WTC11 (cell line): ENCODE data around the gene SPRY1. TPM values are rescaled to one million over a fixed set of nuclear protein-coding genes. Genes with fewer than 3 reads are reported as not detected.

Experiments used
- ATAC-seq: fragments of 200-7000 bp; cut with Tn5 transposase; 2 replicates; pipeline ENCODE4 v1.10.0; 2021; ENCODE audit warnings: mild to moderate bottlenecking, moderate library complexity
- CTCF ChIA-PET: fragments of 300-600 bp; sonication (Branson Sonifier 250); formaldehyde crosslinking; loops from one replicate; lab custom pipeline; 2021; ENCODE audit warnings: antibody characterized with exemption; lab: Charles Lee
- POLR2A ChIA-PET: fragments of 350-600 bp; sonication (Branson Sonifier 250); formaldehyde crosslinking; loops from one replicate; lab custom pipeline; 2021; ENCODE audit warnings: antibody characterized with exemption; lab: Charles Lee
- DNase-seq: peaks from one replicate; pipeline ENCODE4 v3.0.0; 2021; ENCODE audit warnings: low spot score
- H3K27ac Mint-ChIP-seq: 2 replicates; pipeline ENCODE4 v1.8.0; 2021; ENCODE audit warnings: mixed read lengths
- H3K27me3 Mint-ChIP-seq: 2 replicates; pipeline ENCODE4 v1.8.0; 2021; ENCODE audit warnings: low read depth, mild to moderate bottlenecking, moderate library complexity, mixed read lengths
- H3K36me3 Mint-ChIP-seq: 2 replicates; pipeline ENCODE4 v1.8.0; 2021; ENCODE audit warnings: mixed read lengths
- H3K4me1 Mint-ChIP-seq: 2 replicates; pipeline ENCODE4 v1.8.0; 2022; ENCODE audit warnings: mixed read lengths
- H3K4me3 Mint-ChIP-seq: 2 replicates; pipeline ENCODE4 v1.8.0; 2021; ENCODE audit warnings: mild to moderate bottlenecking, moderate library complexity, mixed read lengths
- H3K9me3 Mint-ChIP-seq: 2 replicates; pipeline ENCODE4 v1.8.0; 2021; ENCODE audit warnings: mixed read lengths
- AFF4 ChIP-seq: sonication (generic); formaldehyde crosslinking; IDR thresholded peaks from 2 replicates; pipeline ENCODE4 v1.8.1; 2023; ENCODE audit warnings: mild to moderate bottlenecking, missing genetic modification reagents, borderline replicate concordance
- CREM ChIP-seq: sonication (generic); formaldehyde crosslinking; IDR thresholded peaks from 2 replicates; pipeline ENCODE4 v1.8.1; 2022; ENCODE audit warnings: mild to moderate bottlenecking, missing genetic modification reagents, moderate library complexity
- ESRRA ChIP-seq: sonication (generic); formaldehyde crosslinking; IDR thresholded peaks from 2 replicates; pipeline ENCODE4 v1.8.1; 2022; ENCODE audit warnings: mild to moderate bottlenecking, missing genetic modification reagents, borderline replicate concordance
- FOXK1 ChIP-seq: sonication (generic); formaldehyde crosslinking; IDR thresholded peaks from 2 replicates; pipeline ENCODE4 v1.8.0; 2022; ENCODE audit warnings: mild to moderate bottlenecking, moderate library complexity, missing genetic modification reagents
- GRHL2 ChIP-seq: fragments of 250-450 bp; sonication (Bioruptor Pico); IDR thresholded peaks from 2 replicates; pipeline ENCODE4 v1.8.0; 2022; ENCODE audit warnings: mild to moderate bottlenecking, moderate library complexity; ENCODE audit not compliant: insufficient replicate concordance, severe bottlenecking
- IRF2 ChIP-seq: sonication (generic); formaldehyde crosslinking; IDR thresholded peaks from 2 replicates; pipeline ENCODE4 v1.8.0; 2022; ENCODE audit warnings: low read depth, missing genetic modification reagents, borderline replicate concordance
- KAT7 ChIP-seq: sonication (generic); formaldehyde crosslinking; IDR thresholded peaks from 2 replicates; pipeline ENCODE4 v1.8.1; 2023; ENCODE audit warnings: missing genetic modification reagents, mild to moderate bottlenecking, borderline replicate concordance
- MLX ChIP-seq: sonication (generic); formaldehyde crosslinking; IDR thresholded peaks from 2 replicates; pipeline ENCODE4 v1.8.1; 2023; ENCODE audit warnings: mild to moderate bottlenecking, missing genetic modification reagents, moderate library complexity
- NR2C2 ChIP-seq: sonication (generic); formaldehyde crosslinking; IDR thresholded peaks from 2 replicates; pipeline ENCODE4 v1.8.0; 2022; ENCODE audit warnings: mild to moderate bottlenecking, missing genetic modification reagents
- OVOL2 ChIP-seq: fragments of 250-450 bp; sonication (Bioruptor Pico); IDR thresholded peaks from 2 replicates; pipeline ENCODE4 v1.9.0; 2021; ENCODE audit warnings: mild to moderate bottlenecking, borderline replicate concordance
- RELA ChIP-seq: sonication (generic); formaldehyde crosslinking; IDR thresholded peaks from 2 replicates; pipeline ENCODE4 v1.8.1; 2022; ENCODE audit warnings: missing genetic modification reagents, mild to moderate bottlenecking, borderline replicate concordance
- RORB ChIP-seq: fragments of 250-450 bp; sonication (Bioruptor Pico); IDR thresholded peaks from 2 replicates; pipeline ENCODE4 v1.9.0; 2021; ENCODE audit warnings: mild to moderate bottlenecking
- SOX15 ChIP-seq: fragments of 250-450 bp; sonication (Bioruptor Pico); IDR thresholded peaks from 2 replicates; pipeline ENCODE4 v1.9.0; 2021; ENCODE audit warnings: mild to moderate bottlenecking
- TEAD4 ChIP-seq: sonication (generic); formaldehyde crosslinking; IDR thresholded peaks from 2 replicates; pipeline ENCODE4 v1.8.0; 2022; ENCODE audit warnings: mild to moderate bottlenecking, missing genetic modification reagents
- ZNF263 ChIP-seq: sonication (generic); formaldehyde crosslinking; IDR thresholded peaks from 2 replicates; pipeline ENCODE4 v1.8.1; 2022; ENCODE audit warnings: low read depth, mild to moderate bottlenecking, moderate library complexity, missing genetic modification reagents
- total RNA-seq: library from RNA; stranded (reverse); gene quantifications from 3 replicates; pipeline ENCODE4 v1.2.3, GENCODE V29; 2021
- TF ChIP-seq, protein P1 (sequence below): sonication (generic); formaldehyde crosslinking; IDR thresholded peaks from 2 replicates; pipeline ENCODE4 v1.8.1; 2023; ENCODE audit warnings: mild to moderate bottlenecking, moderate library complexity, missing genetic modification reagents
- TF ChIP-seq, protein P2 (sequence below): fragments of 200-600 bp; IDR thresholded peaks from 2 replicates; pipeline ENCODE4 v1.8.0; 2022; ENCODE audit warnings: antibody characterized with exemption
- TF ChIP-seq, protein P3 (sequence below): fragments of 250-450 bp; sonication (Bioruptor Pico); IDR thresholded peaks from 2 replicates; pipeline ENCODE4 v2.1.2; 2022; ENCODE audit warnings: mild to moderate bottlenecking, moderate library complexity
- TF ChIP-seq, protein P4 (sequence below): sonication (generic); formaldehyde crosslinking; IDR thresholded peaks from 2 replicates; pipeline ENCODE4 v1.8.1; 2022; ENCODE audit warnings: mild to moderate bottlenecking, moderate library complexity, missing genetic modification reagents
- TF ChIP-seq, protein P5 (sequence below): sonication (generic); formaldehyde crosslinking; IDR thresholded peaks from 2 replicates; pipeline ENCODE4 v1.8.0; 2022; ENCODE audit warnings: mild to moderate bottlenecking, missing genetic modification reagents

SPRY1 gene
- total RNA-seq, 1 experiment from 2014 or later = 107 TPM

- Mint-ChIP-seq H3K36me3 (peaks cover 53% of the 10 kb centered on the region), H3K4me1 (no peaks in the 10 kb centered on the region), H3K4me3 (no peak overlapping the region), H3K27me3 (peaks cover 3% of the 10 kb centered on the region), H3K27ac (no peak overlapping the region), H3K9me3 (peaks cover 67% of the 10 kb centered on the region)
- TF ChIP-seq FOXK1 (no peak), KAT7 (CRISPR knock-in tag) (no peak), ESRRA (no peak), MLX (CRISPR knock-in tag) (no peak), TEAD4 (CRISPR knock-in tag) (no peak), RORB (no peak), NR2C2 (CRISPR knock-in tag) (no peak)
- TF ChIP-seq, protein P1, sequence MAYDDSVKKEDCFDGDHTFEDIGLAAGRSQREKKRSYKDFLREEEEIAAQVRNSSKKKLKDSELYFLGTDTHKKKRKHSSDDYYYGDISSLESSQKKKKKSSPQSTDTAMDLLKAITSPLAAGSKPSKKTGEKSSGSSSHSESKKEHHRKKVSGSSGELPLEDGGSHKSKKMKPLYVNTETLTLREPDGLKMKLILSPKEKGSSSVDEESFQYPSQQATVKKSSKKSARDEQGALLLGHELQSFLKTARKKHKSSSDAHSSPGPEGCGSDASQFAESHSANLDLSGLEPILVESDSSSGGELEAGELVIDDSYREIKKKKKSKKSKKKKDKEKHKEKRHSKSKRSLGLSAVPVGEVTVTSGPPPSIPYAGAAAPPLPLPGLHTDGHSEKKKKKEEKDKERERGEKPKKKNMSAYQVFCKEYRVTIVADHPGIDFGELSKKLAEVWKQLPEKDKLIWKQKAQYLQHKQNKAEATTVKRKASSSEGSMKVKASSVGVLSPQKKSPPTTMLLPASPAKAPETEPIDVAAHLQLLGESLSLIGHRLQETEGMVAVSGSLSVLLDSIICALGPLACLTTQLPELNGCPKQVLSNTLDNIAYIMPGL (CRISPR knock-in tag) = no peak
- CTCF ChIA-PET = no interaction called here
- no peak for DNase-seq
- ATAC-seq = no peak
- POLR2A ChIA-PET = no interaction called here
Observed at GRCh38 chr4:123433976-123434375, 37.4 kb downstream of the SPRY1 start.

DNA sequence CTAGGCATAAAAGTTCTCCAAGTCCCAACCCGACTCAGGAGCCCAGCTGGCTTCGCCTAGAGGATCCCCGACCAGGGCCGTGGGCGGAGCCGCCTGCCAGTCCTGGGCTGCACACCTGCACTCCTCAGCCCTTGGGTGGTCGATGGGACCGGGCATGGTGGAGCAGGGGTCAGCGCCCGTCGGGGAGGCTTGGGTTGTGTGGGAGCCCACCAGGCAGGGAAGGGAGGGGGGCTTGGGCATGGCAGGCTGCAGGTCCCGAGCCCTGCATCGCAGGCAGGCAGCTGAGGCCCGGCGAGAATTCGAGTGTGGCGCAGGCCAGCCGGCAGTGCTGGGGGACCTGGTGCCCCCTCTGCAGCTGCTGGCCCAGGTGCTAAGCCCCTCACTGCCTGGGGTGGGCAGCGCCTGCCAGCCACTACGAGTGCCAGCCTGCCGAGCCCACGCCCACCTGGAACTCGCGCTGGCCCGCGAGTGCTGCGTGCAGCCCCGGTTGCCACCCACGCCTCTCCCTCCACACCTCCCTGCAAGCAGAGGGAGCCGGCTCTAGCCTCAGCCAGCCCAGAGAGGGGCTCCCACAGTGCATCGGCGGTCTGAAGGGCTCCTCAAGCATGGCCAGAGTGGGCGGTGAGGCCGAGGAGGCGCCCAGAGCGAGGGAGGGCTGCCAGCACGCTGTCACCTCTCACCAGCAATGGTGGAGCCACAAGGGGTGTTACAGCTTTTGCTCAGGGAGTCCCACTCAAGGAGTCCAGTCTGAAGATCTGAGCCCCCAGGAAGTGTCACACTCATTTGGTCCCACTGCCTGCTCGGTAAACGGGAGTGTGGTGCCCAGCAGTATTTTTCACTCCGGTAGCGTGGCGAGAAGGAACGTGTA is 38.9 kb downstream of the SPRY1 start:
- H3K36me3 Mint-ChIP-seq = peaks cover 48% of the 10 kb centered on the region
- TF ChIP-seq, protein P2, sequence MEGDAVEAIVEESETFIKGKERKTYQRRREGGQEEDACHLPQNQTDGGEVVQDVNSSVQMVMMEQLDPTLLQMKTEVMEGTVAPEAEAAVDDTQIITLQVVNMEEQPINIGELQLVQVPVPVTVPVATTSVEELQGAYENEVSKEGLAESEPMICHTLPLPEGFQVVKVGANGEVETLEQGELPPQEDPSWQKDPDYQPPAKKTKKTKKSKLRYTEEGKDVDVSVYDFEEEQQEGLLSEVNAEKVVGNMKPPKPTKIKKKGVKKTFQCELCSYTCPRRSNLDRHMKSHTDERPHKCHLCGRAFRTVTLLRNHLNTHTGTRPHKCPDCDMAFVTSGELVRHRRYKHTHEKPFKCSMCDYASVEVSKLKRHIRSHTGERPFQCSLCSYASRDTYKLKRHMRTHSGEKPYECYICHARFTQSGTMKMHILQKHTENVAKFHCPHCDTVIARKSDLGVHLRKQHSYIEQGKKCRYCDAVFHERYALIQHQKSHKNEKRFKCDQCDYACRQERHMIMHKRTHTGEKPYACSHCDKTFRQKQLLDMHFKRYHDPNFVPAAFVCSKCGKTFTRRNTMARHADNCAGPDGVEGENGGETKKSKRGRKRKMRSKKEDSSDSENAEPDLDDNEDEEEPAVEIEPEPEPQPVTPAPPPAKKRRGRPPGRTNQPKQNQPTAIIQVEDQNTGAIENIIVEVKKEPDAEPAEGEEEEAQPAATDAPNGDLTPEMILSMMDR = no peak
- no peak for TF ChIP-seq RELA (CRISPR knock-in tag)
- no peak for TF ChIP-seq OVOL2 (CRISPR knock-in tag)
- no peak for TF ChIP-seq GRHL2 (CRISPR knock-in tag)

GRCh38 chr4:123438031-123438430 is 41.4 kb downstream of the SPRY1 start:
- POLR2A ChIA-PET = no interaction called here
- Mint-ChIP-seq H3K4me3 (no peak overlapping the region), H3K9me3 (peaks cover 46% of the 10 kb centered on the region), H3K36me3 (peaks cover 32% of the 10 kb centered on the region), H3K27me3 (peaks cover 3% of the 10 kb centered on the region), H3K27ac (no peak overlapping the region), H3K4me1 (peaks cover 11% of the 10 kb centered on the region)
- no peak for ATAC-seq
- DNase-seq = no peak
- CTCF ChIA-PET = no interaction called here
- no peak for TF ChIP-seq SOX15 (CRISPR knock-in tag)
- TF ChIP-seq CREM = no peak
- no peak for TF ChIP-seq IRF2
- TF ChIP-seq, protein P3, sequence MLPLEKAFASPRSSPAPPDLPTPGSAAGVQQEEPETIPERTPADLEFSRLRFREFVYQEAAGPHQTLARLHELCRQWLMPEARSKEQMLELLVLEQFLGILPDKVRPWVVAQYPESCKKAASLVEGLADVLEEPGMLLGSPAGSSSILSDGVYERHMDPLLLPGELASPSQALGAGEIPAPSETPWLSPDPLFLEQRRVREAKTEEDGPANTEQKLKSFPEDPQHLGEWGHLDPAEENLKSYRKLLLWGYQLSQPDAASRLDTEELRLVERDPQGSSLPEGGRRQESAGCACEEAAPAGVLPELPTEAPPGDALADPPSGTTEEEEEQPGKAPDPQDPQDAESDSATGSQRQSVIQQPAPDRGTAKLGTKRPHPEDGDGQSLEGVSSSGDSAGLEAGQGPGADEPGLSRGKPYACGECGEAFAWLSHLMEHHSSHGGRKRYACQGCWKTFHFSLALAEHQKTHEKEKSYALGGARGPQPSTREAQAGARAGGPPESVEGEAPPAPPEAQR (CRISPR knock-in tag) = no peak
- TF ChIP-seq AFF4 (CRISPR knock-in tag) = no peak
- TF ChIP-seq, protein P4, sequence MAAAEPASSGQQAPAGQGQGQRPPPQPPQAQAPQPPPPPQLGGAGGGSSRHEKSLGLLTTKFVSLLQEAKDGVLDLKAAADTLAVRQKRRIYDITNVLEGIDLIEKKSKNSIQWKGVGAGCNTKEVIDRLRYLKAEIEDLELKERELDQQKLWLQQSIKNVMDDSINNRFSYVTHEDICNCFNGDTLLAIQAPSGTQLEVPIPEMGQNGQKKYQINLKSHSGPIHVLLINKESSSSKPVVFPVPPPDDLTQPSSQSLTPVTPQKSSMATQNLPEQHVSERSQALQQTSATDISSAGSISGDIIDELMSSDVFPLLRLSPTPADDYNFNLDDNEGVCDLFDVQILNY = no peak
- TF ChIP-seq, protein P5, sequence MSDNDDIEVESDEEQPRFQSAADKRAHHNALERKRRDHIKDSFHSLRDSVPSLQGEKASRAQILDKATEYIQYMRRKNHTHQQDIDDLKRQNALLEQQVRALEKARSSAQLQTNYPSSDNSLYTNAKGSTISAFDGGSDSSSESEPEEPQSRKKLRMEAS = no peak
- TF ChIP-seq ZNF263 = no peak

More for the DNA sequence above, 38.9 kb downstream of the SPRY1 start:
- ATAC-seq = no peak
- no peak for DNase-seq
- CTCF ChIA-PET = no interaction called here
- peaks cover 55% of the 10 kb centered on the region for H3K9me3 Mint-ChIP-seq
- H3K4me3 Mint-ChIP-seq = no peak overlapping the region
- peaks cover 3% of the 10 kb centered on the region for H3K27me3 Mint-ChIP-seq
- no peak overlapping the region for H3K27ac Mint-ChIP-seq
- H3K4me1 Mint-ChIP-seq = no peaks in the 10 kb centered on the region
- POLR2A ChIA-PET = no interaction called here
